Measurements from ENCODE around the gene MAGOHB.

- TF ChIP-seq CTCF (IDR thresholded peaks at IDR 0.05) (no peak), POLR2AphosphoS5 (IDR thresholded peaks at IDR 0.05) (no peak), POLR2A (IDR thresholded peaks at IDR 0.05) (no peak)
Observed at GRCh38 chr12:10652192-10652591, 38.8 kb upstream of the MAGOHB start.

Data from gastroesophageal sphincter (tissue), 3 donors.